GM21825 (cell line): Measurements from ENCODE around the gene ACSF3.
"Not testable (repeated sequence)": the region's sequence is repeated elsewhere in the genome, so short reads cannot be mapped to it uniquely, and the experiment has no call there.

Experiments
- ATAC-seq: cut with Tn5 transposase; IDR thresholded peaks from one replicate; pipeline ENCODE4 v1.9.1; 2021; ENCODE audit warnings: mild to moderate bottlenecking, moderate library complexity; ENCODE audit not compliant: unreplicated experiment

Gene ACSF3

GRCh38 chr16:89072548-89073130, 21.0 kb upstream of the ACSF3 start:
- ATAC-seq = no peak

GRCh38 chr16:89073346-89074071, 20.1 kb upstream of the ACSF3 start:
- no peak for ATAC-seq

- ATAC-seq = not testable (repeated sequence)
Measured at GRCh38 chr16:89074072-89074674, 19.5 kb upstream of the ACSF3 start.

GRCh38 chr16:89074803-89075688, 18.6 kb upstream of the ACSF3 start:
- ATAC-seq = no peak

- no peak for ATAC-seq
Measured at GRCh38 chr16:89076159-89076558, 17.5 kb upstream of the ACSF3 start.

- ATAC-seq = no peak
Measured at GRCh38 chr16:89077076-89077475, 16.6 kb upstream of the ACSF3 start.

GRCh38 chr16:89078172-89078571, 15.5 kb upstream of the ACSF3 start:
- ATAC-seq = no peak

GRCh38 chr16:89079434-89079980, 14.1 kb upstream of the ACSF3 start:
- no peak for ATAC-seq

- ATAC-seq = no peak
Measured at GRCh38 chr16:89080196-89080853, 13.3 kb upstream of the ACSF3 start.

GRCh38 chr16:89081556-89081955, 12.1 kb upstream of the ACSF3 start:
- no peak for ATAC-seq

- no peak for ATAC-seq
Measured at GRCh38 chr16:89084411-89084810, 9.2 kb upstream of the ACSF3 start.

GRCh38 chr16:89084814-89085612, 8.6 kb upstream of the ACSF3 start:
- no peak for ATAC-seq

- ATAC-seq = no peak
Measured at GRCh38 chr16:89085755-89086154, 7.9 kb upstream of the ACSF3 start.

- ATAC-seq = no peak
Measured at GRCh38 chr16:89087922-89088497, 5.6 kb upstream of the ACSF3 start.

GRCh38 chr16:89089120-89089519, 4.5 kb upstream of the ACSF3 start:
- no peak for ATAC-seq

GRCh38 chr16:89090182-89090630, 3.4 kb upstream of the ACSF3 start:
- ATAC-seq = no peak

- ATAC-seq = no peak
Measured at GRCh38 chr16:89090669-89091426, 2.8 kb upstream of the ACSF3 start.

GRCh38 chr16:89092013-89092412, 1.6 kb upstream of the ACSF3 start:
- ATAC-seq = no peak

GRCh38 chr16:89093252-89093601, 425 bp upstream of the ACSF3 start:
- not testable (repeated sequence) for ATAC-seq
